SK-N-SH (cell line): ENCODE data around the gene CHST11. TPM values are rescaled to one million over a fixed set of nuclear protein-coding genes. Genes with fewer than 3 reads are reported as not detected.

ENCODE experiments used
- CTCF ChIA-PET: fragments of 300-600, 350-600 bp; formaldehyde crosslinking; extraction: SDS; loops from one replicate; lab custom pipeline; 2021; lab: Yijun Ruan, JAX
- POLR2A ChIA-PET: fragments of 350-600 bp; sonication (Branson Sonifier 250); formaldehyde crosslinking; extraction: SDS; loops from one replicate; lab custom pipeline; 2020; ENCODE audit warnings: antibody characterized with exemption, inconsistent platforms; lab: Yijun Ruan, JAX
- DNase-seq: peaks from one replicate; pipeline ENCODE4 v3.0.0; 2012
- H2AFZ ChIP-seq: fragments of 200-600 bp; sonication (generic); 2 replicates; pipeline ENCODE4 v1.8.1; 2016; ENCODE audit warnings: antibody characterized with exemption, mild to moderate bottlenecking, low read depth
- H3F3A ChIP-seq: fragments of 200-600 bp; sonication (generic); replicated peaks from 2 replicates; pipeline ENCODE3; 2016; ENCODE audit warnings: antibody characterized with exemption, mild to moderate bottlenecking; ENCODE audit not compliant: insufficient read depth
- H3K27ac ChIP-seq, 2 experiments: fragments of 200-500 bp in 1 of 2; fragments of 200-600 bp in 1 of 2; sonication (Bioruptor generic) in 1 of 2; sonication (generic), shearing (Covaris generic) in 1 of 2; 2 replicates each; pipeline versions ENCODE4 v1.5.1 to v1.6.1; 2014 to 2016; ENCODE audit warnings: low read depth in 2 of 2, inconsistent platforms in 1 of 2, low read length in 1 of 2, mild to moderate bottlenecking in 1 of 2, mixed read lengths in 1 of 2
- H3K27me3 ChIP-seq: fragments of 200-600 bp; sonication (generic), shearing (Covaris generic); 2 replicates; pipeline ENCODE4 v1.6.1; 2016; ENCODE audit warnings: mixed run types; ENCODE audit not compliant: insufficient read depth
- H3K36me3 ChIP-seq, 2 experiments: fragments of 200-500 bp in 1 of 2; fragments of 200-600 bp in 1 of 2; sonication (Bioruptor generic) in 1 of 2; sonication (generic) in 1 of 2; replicated peaks in 1 of 2; 2 replicates each; pipeline versions ENCODE3 to v1.5.1; 2014 to 2016; ENCODE audit warnings: low read length in 1 of 2, mild to moderate bottlenecking in 1 of 2; ENCODE audit not compliant: insufficient read depth in 2 of 2, control insufficient read depth in 1 of 2
- H3K4me1 ChIP-seq, 2 experiments: fragments of 200-500 bp in 1 of 2; fragments of 200-600 bp in 1 of 2; sonication (Bioruptor generic) in 1 of 2; sonication (generic), shearing (Covaris generic) in 1 of 2; 2 replicates each; pipeline versions ENCODE4 v1.5.1 to v1.6.1; 2014 to 2016; ENCODE audit warnings: low read depth in 1 of 2, low read length in 1 of 2, mixed run types in 1 of 2; ENCODE audit not compliant: insufficient read depth in 2 of 2, control insufficient read depth in 1 of 2
- H3K4me2 ChIP-seq: fragments of 200-600 bp; sonication (generic), shearing (Covaris generic); 2 replicates; pipeline ENCODE4 v1.6.1; 2017; ENCODE audit warnings: mixed run types
- H3K4me3 ChIP-seq, 2 experiments: fragments of 200-500 bp in 1 of 2; fragments of 200-600 bp in 1 of 2; sonication (Bioruptor generic) in 1 of 2; sonication (generic), shearing (Covaris generic) in 1 of 2; 2 replicates each; pipeline versions ENCODE4 v1.5.1 to v1.8.1; 2014 to 2016; ENCODE audit warnings: low read depth in 2 of 2, inconsistent platforms in 1 of 2, low read length in 1 of 2, mild to moderate bottlenecking in 1 of 2, mixed read lengths in 1 of 2, moderate library complexity in 1 of 2
- H3K79me2 ChIP-seq: fragments of 200-600 bp; sonication (generic); 2 replicates; pipeline ENCODE4 v1.8.1; 2017; ENCODE audit warnings: mild to moderate bottlenecking; ENCODE audit not compliant: insufficient read depth
- H3K9ac ChIP-seq: fragments of 200-600 bp; sonication (generic); 2 replicates; pipeline ENCODE4 v1.6.1; 2017; ENCODE audit warnings: mixed run types
- H3K9me2 ChIP-seq: fragments of 200-600 bp; sonication (generic); 2 replicates; pipeline ENCODE4 v1.6.1; 2017; ENCODE audit warnings: mixed run types
- H3K9me3 ChIP-seq: fragments of 200-600 bp; sonication (generic); 2 replicates; pipeline ENCODE4 v1.6.1; 2017; ENCODE audit warnings: mixed run types, mild to moderate bottlenecking, moderate library complexity
- H4K20me1 ChIP-seq: fragments of 200-600 bp; sonication (generic); 2 replicates; pipeline ENCODE4 v1.6.1; 2017; ENCODE audit warnings: mild to moderate bottlenecking, mixed run types; ENCODE audit not compliant: insufficient read depth
- CHD2 ChIP-seq: fragments of 150-350 bp; IDR thresholded peaks from 2 replicates; pipeline ENCODE4 v1.6.1; 2018; ENCODE audit warnings: low read length; ENCODE audit not compliant: partially characterized antibody
- CTCF ChIP-seq: fragments of 200-600 bp; sonication (generic); IDR thresholded peaks from 2 replicates; pipeline ENCODE4 v1.6.1; 2017; ENCODE audit warnings: antibody characterized with exemption, mild to moderate bottlenecking, moderate library complexity
- ELF1 ChIP-seq: IDR thresholded peaks from 2 replicates; pipeline ENCODE4 v1.4.0; 2012
- EP300 ChIP-seq, 2 experiments: IDR thresholded peaks; 2 replicates each; pipeline versions ENCODE4 v1.4.0 to v1.6.1; 2012; ENCODE audit warnings: borderline replicate concordance in 1 of 2, low read depth in 1 of 2, low read length in 1 of 2
- EZH2phosphoT487 ChIP-seq: fragments of 200-600 bp; sonication (generic); IDR thresholded peaks from 2 replicates; pipeline ENCODE4 v1.6.1; 2017; ENCODE audit warnings: low read depth, mixed run types, mild to moderate bottlenecking, antibody characterized with exemption, moderate library complexity, borderline replicate concordance
- FOSL2 ChIP-seq: IDR thresholded peaks from 2 replicates; pipeline ENCODE4 v1.4.0; 2012; ENCODE audit warnings: low read depth, mild to moderate bottlenecking, moderate library complexity, borderline replicate concordance
- FOXJ3 ChIP-seq: sonication (generic); formaldehyde crosslinking; IDR thresholded peaks from 2 replicates; pipeline ENCODE4 v1.5.1; 2020; ENCODE audit warnings: mild to moderate bottlenecking, missing genetic modification reagents
- JUND ChIP-seq: IDR thresholded peaks from 2 replicates; pipeline ENCODE4 v1.4.0; 2012
- MXI1 ChIP-seq: IDR thresholded peaks from 2 replicates; pipeline ENCODE4 v1.6.1; 2012; ENCODE audit warnings: mild to moderate bottlenecking, low read depth, low read length, improper control_type of control experiment
- NFIC ChIP-seq: IDR thresholded peaks from 2 replicates; pipeline ENCODE4 v1.4.0; 2012; ENCODE audit warnings: borderline replicate concordance
- PBX3 ChIP-seq: IDR thresholded peaks from 2 replicates; pipeline ENCODE4; 2012
- POLR2AphosphoS5 ChIP-seq: IDR thresholded peaks from 2 replicates; pipeline ENCODE4 v1.6.1; 2012; ENCODE audit warnings: low read depth, low read length
- REST ChIP-seq: IDR thresholded peaks from 2 replicates; pipeline ENCODE4 v1.6.1; 2012; ENCODE audit warnings: mild to moderate bottlenecking, low read depth, low read length, moderate library complexity
- RXRA ChIP-seq: IDR thresholded peaks from 2 replicates; pipeline ENCODE4 v1.4.0; 2012; ENCODE audit warnings: low read depth, mild to moderate bottlenecking, borderline replicate concordance
- TCF12 ChIP-seq: IDR thresholded peaks from 2 replicates; pipeline ENCODE4 v1.4.0; 2012
- TEAD4 ChIP-seq: IDR thresholded peaks from 2 replicates; pipeline ENCODE4 v1.4.0; 2012; ENCODE audit warnings: mild to moderate bottlenecking, borderline replicate concordance; ENCODE audit not compliant: insufficient read depth
- USF2 ChIP-seq: fragments of 150-350 bp; IDR thresholded peaks from 2 replicates; pipeline ENCODE4 v1.6.1; 2017; ENCODE audit warnings: antibody characterized with exemption, low read length, low read depth, borderline replicate concordance
- ZBTB33 ChIP-seq: IDR thresholded peaks from 2 replicates; pipeline ENCODE4 v1.4.0; 2012; ENCODE audit warnings: low read depth, borderline replicate concordance
- WGBS: methylation state at CpG from one replicate; pipeline ENCODE4 v1.1.6; 2017; ENCODE audit warnings: low lambda C conversion rate; 5-methylcytosine and 5-hydroxymethylcytosine counted together
- polyA plus RNA-seq, 3 experiments: library from polyadenylated mRNA; depleted of rRNA; stranded (reverse); fragments of >200 nt; gene quantifications; 2 replicates each; pipeline ENCODE4 v1.2.3, GENCODE V29; 2012

The CHST11 gene
- polyA plus RNA-seq, 1 of the 3 experiments (the other 2 are of a cell fraction): 18.6 TPM

GRCh38 chr12:104802208-104802607 is 345.5 kb downstream of the CHST11 start:
- no peaks in the 10 kb centered on the region for H3K79me2 ChIP-seq
- TF ChIP-seq CTCF (no peak), NFIC (peak; percentile 76; the same call in 1 of the 2 replicates), TCF12 (peak; percentile 74), RXRA (peak; percentile 66; the same call in 1 of the 2 replicates), ZBTB33 (no peak), CHD2 (no peak), USF2 (no peak), FOXJ3 (CRISPR knock-in tag) (no peak), ELF1 (no peak), TEAD4 (peak; percentile 55; the same call in 1 of the 2 replicates), JUND (peak; percentile 75), FOSL2 (peak; percentile 67; the same call in 1 of the 2 replicates), PBX3 (peak; percentile 68), EZH2phosphoT487 (no peak), EP300 (IDR thresholded peaks at IDR 0.05; ENCODE audit: borderline replicate concordance in 1 of 2, low read depth in 1 of 2, low read length in 1 of 2) (peak in 1 of 2 experiments; percentile 67; a peak in 2 of 4 replicates), REST (no peak), POLR2AphosphoS5 (peak; percentile 31; the same call in 1 of the 2 replicates), MXI1 (no peak)
- TF ChIP-seq, all 33 proteins: peak for 9
- Histone ChIP-seq H3K9me2 (no peaks in the 10 kb centered on the region), H3K27me3 (no peaks in the 10 kb centered on the region), H2AFZ (no peak overlapping the region), H3F3A (peaks cover 14% of the 10 kb centered on the region), H3K9ac (no peak overlapping the region), H3K36me3 (no peaks in the 10 kb centered on the region), H3K9me3 (no peaks in the 10 kb centered on the region), H3K4me1 (peaks cover 0 to 12% of the 10 kb centered on the region in 2 experiments; a peak in 2 of 4 replicates), H4K20me1 (no peaks in the 10 kb centered on the region), H3K27ac (no peak overlapping the region), H3K4me2 (peak overlapping the region; percentile 29; the same call in 1 of the 2 replicates), H3K4me3 (no peak overlapping the region)
- DNase-seq: no peak
- CTCF ChIA-PET: interaction anchor here (1.8 kb wide), 1 partner anchor 12 kb away, joined by 6 read pairs; no protein-coding TSS in a partner anchor
- POLR2A ChIA-PET: no interaction called here
- WGBS: 17% methylated on average over 3 of the region's 3 CpGs
